Activated CD8-positive, alpha-beta memory T cell treated with anti-CD3 and anti-CD28 coated beads, Interleukin-2, amount 50 U/mL, for 1 hour (primary cell): Measurements from ENCODE around the gene PYURF.

Source experiments
- DNase-seq: peaks from one replicate; pipeline ENCODE4 v3.0.0-alpha.2; 2020; ENCODE audit errors: extremely low read depth

The PYURF gene, protein sequence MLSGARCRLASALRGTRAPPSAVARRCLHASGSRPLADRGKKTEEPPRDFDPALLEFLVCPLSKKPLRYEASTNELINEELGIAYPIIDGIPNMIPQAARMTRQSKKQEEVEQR

DNA sequence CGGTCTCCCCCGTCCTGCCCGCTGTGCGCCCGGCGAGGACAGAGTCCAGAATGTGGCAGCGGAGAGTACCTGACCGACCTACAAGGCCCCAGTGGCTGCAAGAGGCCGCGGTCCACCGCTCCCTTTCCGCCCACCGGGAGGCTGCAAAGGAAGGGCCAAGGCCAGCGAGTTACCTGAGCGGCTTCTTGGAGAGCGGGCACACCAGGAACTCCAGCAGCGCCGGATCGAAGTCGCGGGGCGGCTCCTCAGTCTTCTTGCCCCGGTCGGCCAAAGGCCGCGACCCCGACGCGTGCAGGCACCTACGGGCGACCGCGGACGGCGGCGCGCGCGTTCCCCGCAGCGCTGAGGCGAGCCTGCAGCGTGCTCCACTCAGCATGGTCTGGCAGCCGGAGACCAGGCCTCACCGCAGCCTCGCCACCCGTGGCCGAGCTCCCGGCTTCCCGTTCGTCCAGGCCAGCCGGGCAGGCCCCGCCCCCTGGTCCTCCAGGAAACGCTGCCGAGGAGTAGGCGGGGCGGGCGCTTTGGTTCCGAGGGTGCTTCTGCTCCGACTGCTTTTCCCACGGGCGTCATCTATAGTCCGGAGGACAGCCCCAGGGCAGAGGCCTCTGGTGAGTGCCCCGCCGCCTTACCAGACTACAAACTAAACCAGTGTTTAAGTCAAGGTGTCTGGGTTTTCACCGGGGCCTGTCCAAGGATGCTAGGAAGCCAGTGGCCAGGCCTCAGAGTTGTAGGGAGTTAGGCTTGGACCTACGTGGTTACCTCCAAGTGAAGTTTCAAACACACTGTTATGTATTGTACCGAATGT lies at the start of gene PYURF:
TSS of gene PYURF (minus strand) at position 452 of the 805 bp plus-strand sequence. CDS start at position 376, 76 bp downstream.
- DNase-seq = peak; percentile 44

DNA sequence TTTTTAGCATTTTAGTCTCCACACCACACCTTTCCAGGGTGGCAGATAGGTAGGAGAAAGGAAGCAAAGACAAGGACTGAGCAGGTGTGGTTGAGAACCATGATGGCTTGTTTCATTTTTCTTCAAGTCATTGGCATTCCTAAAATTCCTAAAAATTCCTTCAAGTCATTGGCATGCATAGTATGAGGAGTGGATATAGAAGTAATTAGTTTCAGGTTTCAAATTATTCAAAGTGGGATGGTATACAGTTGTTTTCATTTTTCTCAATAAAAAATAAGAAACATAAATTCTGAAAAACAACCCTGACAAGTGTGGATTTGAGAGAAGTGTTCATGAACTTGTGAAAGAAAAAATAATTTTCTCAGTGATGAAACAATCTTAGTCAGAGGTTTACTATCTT lies 46.4 kb upstream of the PYURF start:
- no peak for DNase-seq

DNA sequence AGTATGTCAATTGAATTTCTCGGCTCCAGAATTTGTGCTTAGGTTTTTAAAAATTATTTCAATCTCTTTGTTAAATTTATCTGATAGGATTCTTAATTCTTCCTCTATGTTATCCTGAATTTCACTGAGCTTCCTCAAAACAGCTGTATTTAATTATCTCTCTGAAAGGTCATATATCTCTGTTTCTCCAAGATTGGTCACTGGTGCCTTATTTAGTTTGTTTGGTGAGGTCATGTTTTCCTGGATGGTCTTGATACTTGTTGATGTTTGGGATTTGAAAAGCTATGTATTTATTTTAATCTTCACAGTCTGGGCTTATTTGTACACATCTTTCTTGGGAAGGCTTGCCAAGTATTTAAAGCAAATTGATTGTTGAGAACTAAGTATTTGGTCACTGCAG lies 44.0 kb upstream of the PYURF start:
- no peak for DNase-seq

DNA sequence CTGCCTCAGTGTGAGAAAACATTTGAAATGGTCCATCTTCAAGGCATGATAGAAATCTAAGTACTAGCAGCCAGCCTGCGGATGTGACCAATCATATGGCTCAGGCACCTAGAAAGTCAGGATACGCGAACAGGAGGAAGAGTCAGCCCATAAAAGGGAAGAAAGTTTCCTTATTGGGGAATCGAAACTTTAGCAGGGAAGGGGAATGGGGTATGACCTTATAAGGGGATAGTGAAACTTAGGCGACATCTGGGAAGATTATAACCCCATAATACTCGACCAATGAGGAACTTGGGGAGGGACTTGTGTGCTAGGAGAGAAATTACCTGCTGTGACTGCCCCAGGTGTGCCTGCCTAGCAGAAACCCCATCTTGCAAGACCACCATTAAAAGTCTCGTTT lies 26.2 kb upstream of the PYURF start:
- no peak for DNase-seq

DNA sequence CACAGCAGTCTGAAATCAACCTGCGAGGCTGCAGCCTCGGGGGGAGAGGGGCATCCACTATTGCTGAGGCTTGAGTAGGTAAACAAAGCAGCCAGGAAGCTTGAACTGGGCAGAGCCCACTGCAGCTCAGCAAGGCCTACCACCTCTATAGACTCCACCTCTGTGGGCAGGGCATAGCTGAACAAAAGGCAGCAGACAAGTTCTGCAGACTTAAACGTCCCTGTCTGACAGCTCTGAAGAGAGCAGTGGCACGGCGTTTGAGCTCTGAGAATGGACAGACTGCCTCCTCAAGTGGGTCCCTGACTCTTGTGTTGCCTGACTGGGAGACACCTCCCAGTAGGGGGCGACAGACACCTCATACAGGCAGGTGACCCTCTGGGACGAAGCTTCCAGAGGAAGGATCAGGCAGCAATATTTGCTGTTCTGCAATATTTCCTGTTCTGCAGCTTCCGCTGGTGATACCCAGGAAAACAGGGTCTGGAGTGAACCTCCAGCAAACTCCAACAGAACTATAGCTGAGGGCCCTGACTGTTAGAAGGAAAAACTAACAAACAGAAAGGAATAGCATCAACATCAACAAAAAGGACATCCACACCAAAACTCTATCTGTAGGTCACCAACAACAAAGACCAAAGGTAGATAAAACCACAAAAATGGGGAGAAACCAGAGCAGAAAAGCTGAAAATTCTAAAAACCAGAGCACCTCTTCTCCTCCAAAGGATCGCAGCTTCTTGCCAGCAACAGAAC lies 15.9 kb upstream of the PYURF start:
- peak; percentile 46 for DNase-seq

DNA sequence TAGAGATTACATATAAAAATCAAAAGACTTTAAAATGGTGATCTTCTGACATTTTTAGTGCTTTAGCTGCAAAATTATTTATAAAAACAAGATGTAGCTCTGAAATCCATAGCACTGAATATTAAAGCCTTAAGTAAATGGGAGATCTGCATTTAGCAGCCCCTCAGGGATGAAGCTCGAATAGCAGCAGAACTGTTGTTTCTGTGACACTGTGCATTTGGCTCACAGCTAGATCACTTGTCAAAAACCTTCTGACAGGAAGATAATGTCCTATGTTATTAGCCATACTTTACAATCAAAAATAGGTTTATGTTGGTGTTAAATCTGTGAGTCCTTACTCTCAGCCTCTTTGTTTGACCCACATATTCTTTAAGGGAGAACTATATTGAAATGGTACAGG lies 14.1 kb upstream of the PYURF start:
- no peak for DNase-seq

DNA sequence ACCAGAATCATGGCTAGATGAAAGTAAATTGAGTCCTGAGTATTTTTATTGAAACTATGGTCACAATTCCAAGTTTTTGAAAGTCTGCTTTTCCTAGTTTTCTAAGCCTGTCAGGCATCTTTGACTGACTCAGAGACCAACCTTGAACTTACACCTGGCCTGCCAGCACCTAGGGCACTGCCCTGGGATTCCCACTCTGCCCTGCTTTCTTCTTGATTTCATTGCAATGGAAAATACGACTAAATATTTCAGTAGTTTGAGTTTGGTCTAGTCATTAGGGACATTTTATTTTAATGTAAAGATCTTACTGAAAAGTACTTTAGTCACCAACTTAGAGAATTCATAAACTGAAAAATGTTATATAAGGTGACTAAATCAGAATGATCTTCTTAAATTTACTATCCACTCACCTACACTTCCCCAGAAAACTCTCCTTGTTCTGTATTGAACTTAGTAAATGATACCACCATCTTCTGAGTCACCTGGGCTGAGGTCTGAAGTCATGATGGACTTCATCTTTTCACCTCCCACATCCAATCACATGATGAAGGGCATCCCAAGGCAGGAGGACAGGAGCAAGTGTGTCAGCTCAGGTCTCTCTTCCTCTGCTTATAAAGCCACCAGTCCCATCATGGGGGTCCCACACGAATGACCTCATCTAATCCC lies 11.6 kb upstream of the PYURF start:
- no peak for DNase-seq

DNA sequence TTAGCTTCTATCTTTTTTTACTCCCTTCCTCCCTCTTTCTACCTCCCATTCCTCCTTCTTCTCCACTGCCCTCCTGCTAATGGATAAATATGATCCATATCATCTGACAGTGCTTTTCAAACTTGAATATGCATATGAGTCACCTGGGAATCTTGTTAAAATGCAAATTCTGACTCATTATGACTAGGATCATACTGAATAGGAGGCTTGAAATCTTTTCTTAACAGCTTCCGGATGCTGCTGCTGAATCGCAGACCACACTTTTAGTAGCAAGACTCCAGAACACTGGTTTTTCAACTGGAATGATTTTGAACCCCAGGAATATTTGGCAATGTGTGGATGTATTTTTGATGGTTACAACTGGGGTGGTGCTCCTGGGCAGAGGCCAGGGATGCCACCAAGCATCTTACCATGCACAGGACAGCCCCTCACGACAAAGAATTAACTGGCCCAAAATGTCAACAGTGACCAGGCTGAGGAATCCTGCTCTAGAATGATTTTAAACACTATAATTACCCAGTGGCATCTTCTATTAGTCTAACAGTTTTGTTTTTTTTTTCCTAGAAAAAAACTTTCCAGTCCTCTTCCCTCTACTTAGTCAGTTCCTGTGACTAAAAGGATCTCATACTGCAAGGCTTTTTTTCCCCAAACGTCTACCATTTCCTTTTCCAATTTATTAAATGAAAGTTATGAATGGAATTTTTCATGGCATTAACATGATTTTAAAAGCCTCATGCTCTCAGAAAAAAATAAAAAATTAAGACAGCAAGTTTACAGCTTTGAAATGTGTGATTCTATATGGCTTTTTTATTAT lies 10.6 kb upstream of the PYURF start:
- DNase-seq = no peak

DNA sequence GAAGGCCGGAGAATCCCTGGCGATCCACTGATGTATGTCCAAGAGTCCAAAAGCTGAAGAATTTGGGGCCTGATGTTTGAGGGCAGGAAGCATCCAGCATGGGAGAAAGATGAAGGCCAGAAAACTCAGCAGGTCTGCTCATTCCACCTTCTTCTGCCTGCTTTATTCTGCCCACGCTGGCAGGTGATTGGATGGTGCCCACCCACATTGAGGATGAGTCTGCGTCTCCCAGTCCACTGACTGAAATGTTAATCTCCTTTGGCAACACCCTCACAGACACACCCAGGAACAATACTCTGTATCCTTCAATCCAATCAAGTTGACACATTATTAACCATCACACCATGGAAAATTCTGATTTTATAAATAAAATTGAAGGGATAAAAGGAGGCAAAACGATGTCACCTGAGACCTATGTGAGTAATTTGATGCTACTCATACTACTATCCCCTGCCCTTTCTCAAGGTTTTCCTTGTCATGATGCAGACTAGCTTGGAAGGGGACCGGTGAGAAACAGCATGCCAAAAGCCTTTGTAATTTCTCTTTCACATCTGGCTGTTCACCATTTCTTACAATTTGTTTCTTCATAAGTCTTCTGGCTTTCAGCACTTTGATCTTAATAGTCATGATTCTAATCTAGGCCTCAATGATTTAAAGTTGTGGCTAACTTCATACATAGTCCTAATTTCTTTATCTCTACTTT lies 9.7 kb upstream of the PYURF start:
- no peak for DNase-seq

DNA sequence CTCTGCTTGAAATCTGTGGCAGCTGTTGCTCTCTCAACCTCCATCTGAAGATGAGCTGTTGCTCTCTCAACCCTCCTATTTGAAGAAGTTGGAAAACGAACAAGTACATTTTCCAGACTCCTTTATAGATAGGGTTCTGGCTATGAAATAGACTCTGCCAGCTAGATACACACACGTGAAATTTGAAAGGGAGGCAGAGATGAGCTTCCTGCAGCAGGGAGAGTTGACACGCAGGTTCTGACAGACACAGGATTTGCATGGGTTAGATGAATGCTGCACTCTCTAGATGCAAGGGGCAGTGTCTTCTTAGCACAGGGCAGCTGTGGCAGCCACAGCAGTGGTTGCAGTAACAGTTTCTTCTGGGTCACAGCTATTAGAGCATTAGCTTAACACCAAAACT lies 8.0 kb upstream of the PYURF start:
- DNase-seq = no peak

DNA sequence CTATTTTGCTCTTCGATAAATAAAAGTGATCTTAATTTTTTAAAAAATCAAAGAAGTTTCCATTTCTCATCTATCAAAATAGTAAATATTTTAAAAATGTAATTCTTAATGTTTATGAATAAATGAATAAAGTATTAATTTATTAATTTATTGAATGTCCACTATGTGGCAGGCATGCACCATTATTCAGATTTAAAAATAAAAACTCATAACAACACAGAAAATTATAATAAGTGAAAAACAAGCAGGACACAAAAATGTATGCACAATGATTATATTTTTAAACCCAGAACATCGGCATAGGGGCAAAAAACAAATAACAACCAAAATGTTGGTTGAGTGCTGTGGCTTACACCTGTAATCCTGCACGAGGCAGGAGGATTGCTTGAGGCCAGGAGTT lies 5.3 kb upstream of the PYURF start:
- no peak for DNase-seq

DNA sequence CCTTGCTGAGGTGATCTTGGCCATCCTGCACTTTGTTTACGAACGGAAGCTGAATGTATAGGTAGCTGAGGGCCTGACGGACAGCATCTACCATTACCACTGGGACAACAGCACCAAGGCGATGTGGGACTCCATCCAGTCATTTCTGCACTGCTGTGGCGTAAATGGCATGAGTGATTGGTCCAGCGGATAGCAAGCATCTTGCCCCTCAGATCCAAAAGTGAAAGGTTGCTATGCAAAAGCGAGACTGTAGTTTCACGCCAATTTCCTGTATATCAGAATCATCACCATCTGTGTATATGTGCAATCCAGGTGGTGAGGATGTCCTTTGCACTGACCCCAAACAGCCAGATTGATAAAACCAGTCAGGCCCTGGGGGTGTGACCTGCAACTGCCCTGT lies 4.2 kb upstream of the PYURF start:
- no peak for DNase-seq

DNA sequence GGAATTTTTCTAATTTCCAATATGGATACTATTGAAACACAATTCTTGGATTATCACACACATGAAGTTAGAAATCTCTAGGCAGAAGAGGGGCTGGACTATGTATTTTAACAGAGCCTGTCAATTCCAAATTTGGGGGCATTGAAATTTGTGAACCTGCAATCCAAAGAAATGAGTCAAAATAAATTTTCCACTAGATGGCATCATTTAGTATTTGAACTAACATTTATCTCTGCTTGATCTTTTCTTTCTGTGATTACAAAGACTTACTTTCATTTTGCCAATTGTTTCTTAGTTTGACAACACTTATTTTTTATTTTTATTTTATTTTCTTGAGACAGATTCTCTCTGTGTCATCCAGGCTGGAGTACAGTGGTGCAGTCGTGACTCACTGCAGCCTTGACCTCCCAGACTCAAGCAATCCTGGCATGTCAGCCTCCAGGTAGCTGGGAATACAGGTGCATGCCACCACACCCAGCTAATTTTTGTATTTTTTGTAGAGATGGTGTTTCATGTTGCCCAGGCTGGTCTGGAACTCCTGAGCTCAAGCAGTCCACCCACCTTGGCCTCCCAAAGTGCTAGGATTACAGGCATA lies 2.7 kb upstream of the PYURF start:
- DNase-seq = no peak

DNA sequence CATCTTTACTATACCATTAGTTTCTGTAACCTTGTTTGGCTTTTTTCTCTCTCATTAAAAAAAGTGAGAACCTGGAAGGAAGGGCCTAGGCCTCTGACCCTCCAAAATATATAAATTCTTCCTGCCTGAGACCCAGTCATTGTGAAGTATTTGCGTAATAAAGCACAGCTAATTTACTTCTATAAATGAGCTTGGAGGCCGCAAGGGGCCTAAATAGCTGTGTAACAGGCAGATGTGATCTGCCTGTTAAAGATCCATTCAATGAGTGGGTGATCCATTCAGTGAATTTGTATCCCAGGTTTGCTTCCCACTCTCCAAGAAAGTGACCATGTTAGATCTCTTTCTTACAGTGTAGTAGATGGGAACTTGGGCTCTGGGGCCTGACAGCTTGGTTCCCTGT lies 595 bp upstream of the PYURF start:
- DNase-seq = no peak

DNA sequence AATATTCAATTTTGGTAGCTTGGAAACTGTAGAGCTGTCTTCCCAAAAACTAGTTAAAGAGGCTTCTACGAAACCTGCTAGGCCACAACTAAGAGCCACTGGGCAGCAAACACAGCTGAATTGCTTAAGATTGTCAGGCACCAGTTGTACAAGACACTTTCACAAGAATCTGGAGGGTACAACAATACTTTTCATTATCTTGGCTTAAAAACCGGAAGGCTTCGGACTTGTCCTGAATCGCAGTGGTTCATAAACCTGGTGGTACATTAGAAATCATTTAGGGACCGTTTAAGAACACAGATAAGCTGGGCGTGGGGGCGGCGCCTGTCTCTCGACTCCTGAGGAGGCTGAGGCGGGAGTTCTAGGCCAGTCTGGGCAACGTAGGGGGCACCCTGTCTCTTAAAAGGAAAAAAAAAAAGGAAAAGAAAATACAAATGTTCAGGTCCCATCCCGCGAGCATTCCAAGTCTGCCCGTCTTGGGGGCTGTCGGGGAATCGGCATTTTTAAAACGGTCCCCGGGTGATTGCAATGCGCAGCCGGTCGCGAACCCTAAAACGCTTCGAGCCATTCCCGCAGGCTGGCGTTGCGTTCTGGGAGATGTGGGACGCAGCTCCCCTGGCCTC lies 763 bp downstream of the PYURF start:
- no peak for DNase-seq

DNA sequence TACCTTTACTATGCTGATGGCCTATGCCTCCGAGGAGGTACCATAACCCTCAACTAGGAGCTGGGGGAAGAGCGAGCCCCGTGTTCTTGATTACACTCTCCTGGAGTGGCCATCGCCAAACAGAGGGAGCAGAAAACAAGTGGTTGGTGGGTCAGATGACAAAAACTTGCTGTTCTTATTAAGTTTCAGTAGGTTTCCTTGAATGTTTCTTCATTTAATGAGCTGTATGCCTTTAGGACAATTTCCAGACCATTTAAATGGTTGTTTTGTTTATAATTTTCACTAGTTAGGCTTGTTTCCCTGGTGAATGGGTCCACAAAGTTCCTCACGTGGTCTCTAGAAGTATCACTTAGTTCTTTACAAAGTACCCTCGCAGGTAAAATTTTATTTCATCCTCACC lies 4.7 kb downstream of the PYURF start:
- no peak for DNase-seq

DNA sequence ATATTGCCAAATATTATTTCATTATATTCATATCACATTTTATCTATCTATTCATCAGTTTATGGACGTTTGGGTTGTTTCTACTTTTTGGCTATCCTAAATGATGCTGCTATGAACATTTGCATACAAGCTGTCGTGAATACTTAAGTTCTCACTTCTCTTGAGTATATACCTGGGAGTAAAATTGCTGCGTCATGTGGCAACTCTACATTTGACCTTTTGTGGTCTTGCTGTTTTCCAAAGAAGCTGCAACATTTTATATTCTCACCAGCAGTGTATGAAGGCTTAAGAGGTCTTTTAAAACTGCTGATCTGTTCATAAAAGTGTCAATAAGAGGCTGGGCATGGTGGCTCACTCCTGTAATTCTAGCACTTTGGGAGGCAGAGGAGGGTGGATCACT lies 5.8 kb downstream of the PYURF start:
- no peak for DNase-seq

DNA sequence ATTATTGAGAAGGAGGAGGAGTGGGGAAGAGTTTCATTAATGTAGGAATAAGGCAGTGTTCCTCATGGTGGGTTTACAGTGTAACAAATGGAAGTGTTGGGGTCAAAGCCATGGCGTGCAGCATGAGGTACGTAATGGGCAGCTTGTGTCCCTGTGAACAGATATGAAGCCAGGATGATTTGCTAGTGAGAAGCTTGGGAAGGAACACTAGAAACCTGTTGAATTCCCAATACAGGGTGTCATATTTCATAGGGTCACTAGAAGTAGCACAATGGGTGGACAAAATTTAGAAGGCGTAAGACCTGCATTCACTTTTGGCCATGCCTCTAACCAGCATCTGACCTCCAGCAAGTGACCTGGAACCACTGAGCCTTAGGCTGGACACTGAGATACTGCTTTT lies 6.8 kb downstream of the PYURF start:
- no peak for DNase-seq

DNA sequence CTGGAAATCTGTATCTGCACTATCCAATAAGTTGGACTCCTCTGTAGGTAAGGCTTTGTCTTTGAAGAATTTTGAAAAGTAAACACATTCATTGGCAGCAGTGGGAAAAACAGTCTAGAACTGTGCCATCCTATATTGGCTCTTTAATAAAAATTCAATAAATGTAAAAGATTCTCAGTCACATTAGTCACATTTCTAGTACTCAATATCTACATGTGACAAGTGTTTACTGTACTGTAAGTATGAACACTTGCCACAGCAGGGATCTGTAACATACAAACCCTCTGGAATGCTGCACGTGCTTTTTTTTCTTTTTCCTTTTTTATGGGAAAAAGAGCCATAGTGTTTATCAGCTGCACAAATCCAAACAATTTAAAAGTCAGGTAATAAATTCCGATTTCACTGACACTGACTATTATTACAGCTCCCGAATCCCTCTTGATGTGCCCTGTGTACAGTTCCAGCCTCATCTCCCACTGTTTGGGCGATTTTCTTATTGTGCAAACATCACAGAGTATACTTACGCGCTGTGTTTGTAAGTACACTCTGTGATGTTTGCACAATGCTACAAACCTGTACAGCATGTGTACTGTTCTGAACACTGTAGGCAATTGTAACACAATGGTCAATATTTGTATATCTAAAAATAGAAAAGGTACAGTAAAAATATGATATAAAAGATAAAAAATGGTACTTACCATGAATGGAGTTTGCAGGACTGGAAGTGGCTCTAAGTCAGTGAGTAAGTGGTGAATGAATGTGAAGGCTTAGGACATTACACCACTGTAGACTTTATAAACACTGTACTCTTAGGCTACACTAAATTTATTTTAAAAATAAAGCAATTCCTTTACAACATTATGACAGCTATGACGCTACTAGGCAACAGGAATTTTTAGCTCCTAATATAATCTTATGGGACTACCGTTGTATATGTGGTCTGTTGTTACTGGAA lies 8.7 kb downstream of the PYURF start:
- no peak for DNase-seq
